ENCODE measurements around the gene DEFB121. TPM values are rescaled to one million over a fixed set of nuclear protein-coding genes. Genes with fewer than 3 reads are reported as not detected.

Gene DEFB121
- total and polyA plus RNA-seq, 9 of the 15 experiments (the other 6 are each of a cell fraction or from before 2014, with no cell fraction given) = not detected

DNA sequence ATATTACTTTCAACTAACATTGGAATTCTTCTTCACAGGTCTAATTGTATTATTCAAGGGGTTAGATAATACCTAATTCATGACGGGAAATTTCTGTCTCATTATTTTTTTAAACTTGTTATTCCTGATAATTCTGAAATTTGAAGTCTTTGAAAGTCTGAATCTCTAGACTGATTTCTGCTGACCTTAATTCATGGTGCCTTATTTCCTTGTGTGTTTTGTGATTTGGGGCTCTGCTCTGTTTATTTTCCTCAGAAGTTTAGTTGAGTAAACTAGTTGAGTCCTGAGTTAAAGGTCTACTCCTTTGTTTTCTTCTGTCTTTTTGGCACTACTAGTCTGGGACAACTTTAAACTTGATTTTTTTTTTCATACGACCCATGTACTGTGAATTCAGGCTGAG, 31.7 kb downstream of the DEFB121 start:
- Histone ChIP-seq H3K9ac (ENCODE audit: insufficient read depth in 1 of 2, low read depth in 2 of 2, low read length in 2 of 2) (no peak overlapping the region), H3K36me3 (ENCODE audit: control insufficient read depth, insufficient read depth, low read length) (no peaks in the 10 kb centered on the region), H3K79me2 (ENCODE audit: control insufficient read depth, insufficient read depth, low read length) (no peaks in the 10 kb centered on the region), H3K9me3 (replicated peaks; ENCODE audit: control insufficient read depth, insufficient read depth, low read depth, low read length) (no peaks in the 10 kb centered on the region), H3K27ac (ENCODE audit: extremely low read depth, low read depth, low read length) (no peak overlapping the region), H3K27me3 (ENCODE audit: control insufficient read depth in 2 of 2, insufficient read depth in 2 of 2, low read length in 2 of 2) (no peaks in the 10 kb centered on the region; a peak in 1 of 5 replicates), H3K4me2 (ENCODE audit: insufficient read depth, low read length) (no peak overlapping the region), H3K4me1 (replicated peaks in 1 of 2; ENCODE audit: control insufficient read depth in 2 of 2, insufficient read depth in 2 of 2, low read length in 2 of 2) (no peaks in the 10 kb centered on the region), H3K9me1 (ENCODE audit: control insufficient read depth, insufficient read depth, low read length) (no peaks in the 10 kb centered on the region), H3K4me3 (no peak overlapping the region), H4K20me1 (replicated peaks; ENCODE audit: control insufficient read depth, insufficient read depth, low read length) (no peaks in the 10 kb centered on the region), H2AFZ (ENCODE audit: low read depth, low read length) (no peak overlapping the region)
- in situ Hi-C loops (cut with MboI) = no loop called here
- FAIRE-seq (no peak), DNase-seq (ENCODE audit: extremely low read depth in 1 of 4, low spot score in 3 of 4) (no peak), ATAC-seq (no peak)
- CTCF ChIA-PET (ENCODE audit: low intra/inter-chr PET ratio) = no interaction called here
- WGBS (ENCODE audit: insufficient coverage, low coverage, missing lambda C conversion rate) = 0% methylated on average over 2 of the region's 2 CpGs
- POLR2A ChIA-PET = no interaction called here
- intact Hi-C loops (cut with micrococcal nuclease) = no loop called here
- no TSS peak for BruUV-seq (replicated peaks)
- TF ChIP-seq ZNF24 (IDR thresholded peaks at IDR 0.05) (no peak), ZNF41 (CRISPR knock-in tag; conservative IDR thresholded peaks at IDR 0.05) (peak; percentile 94)

DNA sequence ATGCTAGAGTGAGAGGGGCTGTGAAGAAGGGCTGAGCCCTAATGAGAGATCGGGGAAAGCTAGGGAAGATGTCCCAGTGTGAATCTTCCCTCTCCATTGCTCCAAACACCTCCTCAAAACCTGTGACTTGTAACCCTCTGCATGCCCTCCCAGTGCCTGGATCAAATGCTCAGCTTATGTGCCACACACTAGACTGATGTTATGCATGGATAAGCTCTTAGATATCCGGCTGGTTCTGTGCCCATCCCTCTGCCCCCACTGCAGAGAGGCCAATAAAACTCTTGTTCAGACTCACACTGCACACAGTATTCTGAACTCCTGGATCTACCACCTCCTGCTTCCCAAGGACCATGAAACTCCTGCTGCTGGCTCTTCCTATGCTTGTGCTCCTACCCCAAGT, 37.7 kb downstream of the DEFB121 start, which contains the start of gene DEFB118:
Gene DEFB118 (plus strand): TSS at position 301 of the 400 bp plus-strand sequence. CDS start 50 bp downstream, at position 351.
- no peaks in the 10 kb centered on the region for H3K4me1 ChIP-seq (replicated peaks in 1 of 2; ENCODE audit: control insufficient read depth in 2 of 2, insufficient read depth in 2 of 2, low read length in 2 of 2)
- H3K79me2 ChIP-seq (ENCODE audit: control insufficient read depth, insufficient read depth, low read length) = no peaks in the 10 kb centered on the region
- H3K36me3 ChIP-seq (ENCODE audit: control insufficient read depth, insufficient read depth, low read length) = no peaks in the 10 kb centered on the region
- no peaks in the 10 kb centered on the region for H3K27me3 ChIP-seq (ENCODE audit: control insufficient read depth in 2 of 2, insufficient read depth in 2 of 2, low read length in 2 of 2)
- no peak within 1 kb of the TSS for H3K4me3 ChIP-seq
- H3K27ac ChIP-seq (ENCODE audit: extremely low read depth, low read depth, low read length) = no peak within 1 kb of the TSS
- POLR2A ChIA-PET = interaction anchor here (1.1 kb wide), 1 partner anchor 21 kb away, joined by 3 read pairs; no protein-coding TSS in a partner anchor
- 0% methylated on average over 2 of the region's 2 CpGs for WGBS (ENCODE audit: insufficient coverage, low coverage, missing lambda C conversion rate)
- in situ Hi-C loops (cut with MboI) (no loop called here), intact Hi-C loops (cut with micrococcal nuclease) (no loop called here)
- CTCF ChIA-PET (ENCODE audit: low intra/inter-chr PET ratio) = no interaction called here
- BruUV-seq (replicated peaks) = no TSS peak
- H3K4me2 ChIP-seq (ENCODE audit: insufficient read depth, low read length) = no peak within 1 kb of the TSS
- FAIRE-seq (no peak), DNase-seq (ENCODE audit: extremely low read depth in 1 of 4, low spot score in 3 of 4) (no peak), ATAC-seq (no peak)
- H3K9me1 ChIP-seq (ENCODE audit: control insufficient read depth, insufficient read depth, low read length) = no peaks in the 10 kb centered on the region
- TF ChIP-seq, protein P1, sequence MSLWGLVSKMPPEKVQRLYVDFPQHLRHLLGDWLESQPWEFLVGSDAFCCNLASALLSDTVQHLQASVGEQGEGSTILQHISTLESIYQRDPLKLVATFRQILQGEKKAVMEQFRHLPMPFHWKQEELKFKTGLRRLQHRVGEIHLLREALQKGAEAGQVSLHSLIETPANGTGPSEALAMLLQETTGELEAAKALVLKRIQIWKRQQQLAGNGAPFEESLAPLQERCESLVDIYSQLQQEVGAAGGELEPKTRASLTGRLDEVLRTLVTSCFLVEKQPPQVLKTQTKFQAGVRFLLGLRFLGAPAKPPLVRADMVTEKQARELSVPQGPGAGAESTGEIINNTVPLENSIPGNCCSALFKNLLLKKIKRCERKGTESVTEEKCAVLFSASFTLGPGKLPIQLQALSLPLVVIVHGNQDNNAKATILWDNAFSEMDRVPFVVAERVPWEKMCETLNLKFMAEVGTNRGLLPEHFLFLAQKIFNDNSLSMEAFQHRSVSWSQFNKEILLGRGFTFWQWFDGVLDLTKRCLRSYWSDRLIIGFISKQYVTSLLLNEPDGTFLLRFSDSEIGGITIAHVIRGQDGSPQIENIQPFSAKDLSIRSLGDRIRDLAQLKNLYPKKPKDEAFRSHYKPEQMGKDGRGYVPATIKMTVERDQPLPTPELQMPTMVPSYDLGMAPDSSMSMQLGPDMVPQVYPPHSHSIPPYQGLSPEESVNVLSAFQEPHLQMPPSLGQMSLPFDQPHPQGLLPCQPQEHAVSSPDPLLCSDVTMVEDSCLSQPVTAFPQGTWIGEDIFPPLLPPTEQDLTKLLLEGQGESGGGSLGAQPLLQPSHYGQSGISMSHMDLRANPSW (CRISPR knock-in tag; IDR thresholded peaks at IDR 0.05) = no peak
- no peak within 1 kb of the TSS for H3K9ac ChIP-seq (ENCODE audit: insufficient read depth in 1 of 2, low read depth in 2 of 2, low read length in 2 of 2)
- H2AFZ ChIP-seq (ENCODE audit: low read depth, low read length) = no peak within 1 kb of the TSS
- no peaks in the 10 kb centered on the region for H3K9me3 ChIP-seq (replicated peaks; ENCODE audit: control insufficient read depth, insufficient read depth, low read depth, low read length)
- no peaks in the 10 kb centered on the region for H4K20me1 ChIP-seq (replicated peaks; ENCODE audit: control insufficient read depth, insufficient read depth, low read length)
